Duodenal mucosa (tissue), 2 donors: ENCODE data around the gene KRT76.
"Not testable (repeated sequence)": the region's sequence is repeated elsewhere in the genome, so short reads cannot be mapped to it uniquely, and the experiment has no call there.

Experiments
- H3K27ac ChIP-seq: one replicate; pipeline ENCODE4 v1.7.0; 2013; ENCODE audit warnings: low read depth, low read length
- H3K27me3 ChIP-seq, 2 donors: one replicate each; pipeline ENCODE4 v1.7.0; 2013; ENCODE audit warnings: low read length in 2 of 2, control low read depth in 1 of 2; ENCODE audit not compliant: insufficient read depth in 2 of 2, control insufficient read depth in 1 of 2
- H3K36me3 ChIP-seq, 2 donors: one replicate each; pipeline ENCODE4 v1.7.0; 2013; ENCODE audit warnings: low read length in 2 of 2, control low read depth in 1 of 2; ENCODE audit not compliant: insufficient read depth in 2 of 2, control insufficient read depth in 1 of 2
- H3K4me1 ChIP-seq, 2 donors: one replicate each; pipeline ENCODE4 v1.7.0; 2013; ENCODE audit warnings: low read length in 2 of 2, control low read depth in 1 of 2; ENCODE audit not compliant: insufficient read depth in 2 of 2, control insufficient read depth in 1 of 2
- H3K4me3 ChIP-seq, 2 donors: one replicate each; pipeline ENCODE4 v1.7.0; 2013; ENCODE audit warnings: low read length in 2 of 2, low read depth in 1 of 2
- H3K9ac ChIP-seq, 2 donors: one replicate each; pipeline ENCODE4 v1.7.0; 2013; ENCODE audit warnings: low read length in 2 of 2, low read depth in 1 of 2
- H3K9me3 ChIP-seq, 2 donors: one replicate each; pipeline ENCODE4 v1.7.0; 2013; ENCODE audit warnings: low read length in 2 of 2, control low read depth in 1 of 2; ENCODE audit not compliant: control insufficient read depth in 1 of 2

KRT76 gene

DNA sequence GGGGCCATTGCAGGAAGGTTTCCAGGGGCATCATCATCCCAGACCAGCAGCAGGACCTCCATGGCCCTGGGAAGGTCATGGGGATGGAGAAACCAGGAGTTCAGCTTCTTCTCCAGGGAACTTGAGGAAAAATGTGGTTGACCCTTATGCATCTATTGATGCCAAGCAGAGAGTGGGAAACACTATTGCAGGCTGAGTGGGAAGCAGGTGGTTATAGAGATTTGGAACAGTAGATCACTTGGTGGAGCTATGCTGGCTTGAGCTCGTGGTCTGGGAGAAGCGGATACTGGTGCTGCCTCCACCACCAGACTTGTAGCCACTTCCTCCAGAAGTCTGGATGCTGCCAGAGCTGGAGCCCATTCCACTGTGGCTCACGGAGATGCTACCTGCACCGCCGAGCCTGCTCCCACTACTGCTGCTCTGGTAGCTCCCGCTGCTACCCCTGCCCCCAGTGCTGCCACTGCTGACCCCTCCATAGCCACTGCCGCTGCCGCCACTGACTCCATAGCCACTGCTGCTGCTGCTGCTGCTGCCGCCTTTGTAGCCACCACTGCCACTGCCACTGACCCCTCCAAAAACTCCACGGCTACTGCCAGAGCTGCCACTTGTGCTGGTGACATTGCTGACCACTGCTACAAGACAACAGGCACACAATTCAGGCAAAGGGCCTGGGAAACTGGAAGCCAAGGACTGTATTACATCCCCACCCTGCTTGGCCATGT, 8.5 kb downstream of the KRT76 start:
- peaks cover 0 to 3% of the 10 kb centered on the region in 2 donors for H3K27me3 ChIP-seq
- H3K4me3 ChIP-seq: no peak overlapping the region
- no peaks in the 10 kb centered on the region for H3K36me3 ChIP-seq
- H3K9me3 ChIP-seq: no peaks in the 10 kb centered on the region
- no peak overlapping the region for H3K27ac ChIP-seq
- H3K4me1 ChIP-seq: no peaks in the 10 kb centered on the region
- no peak overlapping the region for H3K9ac ChIP-seq

GRCh38 chr12:52767427-52767826, 9.7 kb downstream of the KRT76 start:
- H3K4me3 ChIP-seq: no peak overlapping the region
- no peaks in the 10 kb centered on the region for H3K36me3 ChIP-seq
- peaks cover 0 to 3% of the 10 kb centered on the region in 2 donors for H3K27me3 ChIP-seq
- no peaks in the 10 kb centered on the region for H3K9me3 ChIP-seq
- no peaks in the 10 kb centered on the region for H3K4me1 ChIP-seq
- no peak overlapping the region for H3K9ac ChIP-seq
- H3K27ac ChIP-seq: no peak overlapping the region

DNA sequence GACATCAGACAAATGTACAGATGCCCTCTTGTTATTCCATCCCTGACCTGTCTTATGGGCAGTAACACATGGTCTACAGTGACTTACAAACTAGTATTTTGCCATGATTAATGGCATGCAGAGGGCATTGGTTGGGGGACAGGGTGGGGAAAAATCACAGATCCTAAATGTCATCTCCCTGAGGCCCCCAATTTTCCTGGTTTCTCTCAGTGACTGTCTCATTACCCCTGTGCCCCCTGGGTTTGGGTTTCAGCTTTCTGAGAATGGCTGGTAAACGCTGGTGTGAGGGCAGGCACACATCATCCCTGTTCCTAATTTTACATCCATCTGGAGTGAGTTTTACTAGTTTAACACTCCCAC, 10.1 kb downstream of the KRT76 start:
- Histone ChIP-seq H3K27me3 (peaks cover 0 to 3% of the 10 kb centered on the region in 2 donors), H3K9me3 (peaks cover under 1 to 2% of the 10 kb centered on the region in 2 donors), H3K9ac (no peak overlapping the region), H3K36me3 (no peaks in the 10 kb centered on the region), H3K4me3 (no peak overlapping the region), H3K4me1 (no peaks in the 10 kb centered on the region), H3K27ac (no peak overlapping the region)

DNA sequence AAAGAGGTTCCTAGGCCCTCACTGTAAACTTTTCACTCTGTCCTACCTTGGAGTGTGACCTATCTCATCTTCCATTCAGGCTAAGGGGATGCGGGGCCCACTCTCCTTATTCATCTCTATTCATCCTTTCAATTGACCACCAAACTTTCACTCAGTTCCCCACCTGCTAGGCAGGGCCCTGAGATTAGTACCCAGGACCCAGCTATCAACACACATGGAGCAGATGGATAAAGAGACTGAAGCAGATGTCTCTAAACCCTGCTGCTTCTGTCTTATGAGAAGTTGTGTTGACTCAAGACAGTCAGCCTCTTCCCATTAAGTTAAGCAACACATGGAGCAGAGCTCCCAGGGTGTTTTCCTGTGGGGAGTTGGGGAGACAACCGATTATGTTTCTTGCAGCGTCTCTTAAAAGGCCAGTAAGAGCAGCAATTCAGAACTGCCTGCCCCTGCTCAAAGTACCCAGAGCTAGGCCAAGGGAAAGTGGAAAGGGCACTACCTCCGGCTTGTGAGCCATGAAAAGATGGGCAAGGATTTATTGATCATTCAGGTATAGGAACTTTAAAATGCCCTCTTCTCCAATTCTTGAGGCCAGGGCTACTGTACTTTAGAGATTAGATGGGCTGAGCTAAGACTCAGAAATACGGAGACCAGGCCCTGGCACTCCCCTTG, 10.7 kb downstream of the KRT76 start:
- Histone ChIP-seq H3K27ac (no peak overlapping the region), H3K4me1 (no peaks in the 10 kb centered on the region), H3K9ac (no peak overlapping the region), H3K9me3 (peaks cover 5 to 6% of the 10 kb centered on the region in 2 donors), H3K27me3 (peaks cover 0 to 3% of the 10 kb centered on the region in 2 donors), H3K4me3 (no peak overlapping the region), H3K36me3 (no peaks in the 10 kb centered on the region)

DNA sequence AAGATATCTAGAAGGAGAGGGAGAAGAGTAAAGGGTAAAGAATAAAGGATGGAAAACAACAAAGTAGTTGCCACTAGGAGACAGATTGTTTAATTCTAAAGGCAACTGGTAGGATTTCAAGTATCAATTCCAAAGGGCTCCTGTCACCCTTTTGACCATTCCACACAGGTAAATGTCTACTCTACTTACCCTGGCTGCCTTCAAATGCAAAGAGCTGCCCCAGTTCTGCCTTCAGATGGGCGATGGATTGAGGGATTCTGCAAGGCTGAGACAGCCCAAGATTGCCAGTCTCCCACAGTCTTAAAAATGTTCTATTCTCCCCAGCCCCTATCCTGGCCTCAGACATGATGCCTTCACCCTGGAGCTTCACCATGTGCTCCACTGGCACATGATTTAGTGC, 11.4 kb downstream of the KRT76 start:
- Histone ChIP-seq H3K9ac (no peak overlapping the region), H3K27me3 (peaks cover 0 to 3% of the 10 kb centered on the region in 2 donors), H3K4me1 (no peaks in the 10 kb centered on the region), H3K27ac (no peak overlapping the region), H3K4me3 (no peak overlapping the region), H3K36me3 (no peaks in the 10 kb centered on the region), H3K9me3 (peaks cover 6 to 7% of the 10 kb centered on the region in 2 donors)

GRCh38 chr12:52763991-52764390, 13.2 kb downstream of the KRT76 start:
- H3K4me1 ChIP-seq: no peaks in the 10 kb centered on the region
- H3K27me3 ChIP-seq: peaks cover 0 to 3% of the 10 kb centered on the region in 2 donors
- no peak overlapping the region for H3K4me3 ChIP-seq
- peaks cover 10 to 12% of the 10 kb centered on the region in 2 donors for H3K9me3 ChIP-seq
- H3K36me3 ChIP-seq: no peaks in the 10 kb centered on the region
- H3K9ac ChIP-seq: no peak overlapping the region
- H3K27ac ChIP-seq: no peak overlapping the region

DNA sequence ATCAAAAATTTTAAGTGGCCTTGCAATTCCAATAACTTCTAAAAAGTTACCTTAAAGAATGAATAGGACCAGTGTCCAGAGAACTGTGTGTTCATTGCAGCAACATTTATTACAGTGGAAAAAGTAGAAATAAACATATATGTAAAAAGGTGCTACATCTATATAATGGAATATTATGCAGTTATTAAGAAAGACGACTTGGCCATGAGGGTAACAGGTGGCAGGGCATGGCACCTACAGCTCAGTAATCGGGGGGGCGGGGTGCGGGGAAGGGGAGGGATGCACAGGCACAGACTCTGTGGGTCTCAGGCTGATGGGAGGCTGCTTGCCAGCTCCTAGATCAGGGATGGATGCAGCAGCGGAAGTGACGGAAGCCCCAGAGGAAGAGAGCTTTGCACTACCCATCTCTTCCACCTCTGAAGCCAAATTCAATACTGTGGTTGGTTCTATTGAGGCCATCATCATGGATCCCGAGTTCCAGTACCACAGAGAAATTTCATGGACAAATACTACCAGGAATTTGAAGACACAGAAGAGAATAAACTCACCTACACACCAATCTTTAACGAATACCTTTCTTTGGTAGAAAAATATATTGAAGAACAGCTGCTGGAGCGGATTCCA, 14.0 kb downstream of the KRT76 start:
- no peak overlapping the region for H3K9ac ChIP-seq
- no peaks in the 10 kb centered on the region for H3K36me3 ChIP-seq
- no peaks in the 10 kb centered on the region for H3K4me1 ChIP-seq
- H3K27me3 ChIP-seq: peaks cover 3 to 4% of the 10 kb centered on the region in 2 donors
- peaks cover 10 to 12% of the 10 kb centered on the region in 2 donors for H3K9me3 ChIP-seq
- H3K27ac ChIP-seq: no peak overlapping the region
- no peak overlapping the region for H3K4me3 ChIP-seq

DNA sequence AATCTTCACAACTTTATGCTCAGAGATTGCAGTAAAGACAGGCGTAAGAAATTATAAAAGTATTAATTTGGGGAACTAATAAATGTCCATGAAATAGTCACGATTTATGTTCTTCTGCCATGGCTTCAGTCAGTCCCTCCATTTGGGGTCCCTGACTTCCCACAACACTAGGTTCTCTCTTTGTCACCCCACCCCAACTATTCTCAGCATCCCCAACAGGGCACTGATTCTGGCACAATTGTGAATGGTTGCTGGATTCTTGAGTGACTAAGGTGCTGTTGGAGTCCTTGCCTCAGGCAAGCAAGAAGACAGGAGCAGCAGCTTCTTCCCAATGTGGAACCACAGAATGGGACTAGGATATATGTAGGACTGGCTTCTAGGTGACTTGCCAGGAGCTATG, 15.3 kb downstream of the KRT76 start:
- peaks cover 10 to 12% of the 10 kb centered on the region in 2 donors for H3K9me3 ChIP-seq
- H3K9ac ChIP-seq: no peak overlapping the region
- H3K36me3 ChIP-seq: no peaks in the 10 kb centered on the region
- no peaks in the 10 kb centered on the region for H3K4me1 ChIP-seq
- H3K27ac ChIP-seq: no peak overlapping the region
- H3K4me3 ChIP-seq: no peak overlapping the region
- peaks cover 3 to 4% of the 10 kb centered on the region in 2 donors for H3K27me3 ChIP-seq

DNA sequence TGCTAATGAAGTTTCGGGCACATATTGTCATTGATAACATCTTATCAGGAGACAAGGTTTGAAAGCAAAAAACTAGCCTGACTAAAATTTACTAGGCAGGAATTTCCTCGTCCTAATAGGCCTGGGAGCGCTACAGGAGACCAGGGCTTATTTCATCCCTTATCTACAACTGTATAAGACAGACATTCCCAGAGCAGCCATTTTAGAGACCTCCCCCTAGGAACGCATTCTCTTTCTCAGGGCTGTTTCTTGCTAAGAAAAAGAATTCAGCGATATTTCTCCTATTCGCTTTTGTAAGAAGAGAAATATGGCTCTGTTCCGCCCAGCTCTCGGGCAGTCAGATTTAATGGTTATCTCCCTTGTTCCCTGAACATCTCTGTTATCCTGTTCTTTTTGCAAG, 15.9 kb downstream of the KRT76 start:
- H3K4me3 ChIP-seq, H3K27me3 ChIP-seq, H3K36me3 ChIP-seq, H3K4me1 ChIP-seq, H3K27ac ChIP-seq, H3K9ac ChIP-seq: not testable (repeated sequence)
- H3K9me3 ChIP-seq: peaks cover 10 to 12% of the 10 kb centered on the region in 2 donors

DNA sequence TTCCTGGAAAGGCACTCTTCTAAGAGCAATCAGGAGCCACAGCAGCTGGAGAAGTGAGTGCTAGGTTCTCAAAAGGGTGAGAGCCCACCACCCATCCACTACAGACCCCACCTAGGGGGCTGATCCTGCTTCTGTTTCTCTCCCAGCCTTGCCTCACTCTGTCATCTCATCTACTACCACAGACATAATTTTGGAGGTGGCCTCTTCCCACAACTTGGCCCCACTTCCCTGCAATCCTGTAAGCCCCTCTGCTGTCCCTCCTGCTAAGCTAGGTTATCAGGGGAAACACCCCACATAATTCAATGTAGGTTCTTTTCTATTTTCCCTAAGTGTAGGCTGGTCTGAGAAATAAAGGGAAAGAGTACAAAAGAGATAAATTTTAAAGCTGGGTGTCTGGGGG, 16.5 kb downstream of the KRT76 start:
- Histone ChIP-seq H3K4me1 (no peaks in the 10 kb centered on the region), H3K27ac (no peak overlapping the region), H3K9me3 (peaks cover 10 to 12% of the 10 kb centered on the region in 2 donors), H3K36me3 (no peaks in the 10 kb centered on the region), H3K4me3 (no peak overlapping the region), H3K27me3 (peaks cover 0 to 4% of the 10 kb centered on the region in 2 donors), H3K9ac (no peak overlapping the region)
